WTC11 (cell line): ENCODE data around the gene SRGAP2B.
"Not testable (repeated sequence)": the region's sequence is repeated elsewhere in the genome, so short reads cannot be mapped to it uniquely, and the experiment has no call there.

Experiments used
- NFYB ChIP-seq: sonication (generic); formaldehyde crosslinking; conservative IDR thresholded peaks from 2 replicates; pipeline ENCODE4 v1.8.0; 2022; ENCODE audit warnings: low read depth, missing genetic modification reagents
- SP1 ChIP-seq: sonication (generic); formaldehyde crosslinking; conservative IDR thresholded peaks from 2 replicates; pipeline ENCODE4 v1.8.1; 2022; ENCODE audit warnings: missing genetic modification reagents

DNA sequence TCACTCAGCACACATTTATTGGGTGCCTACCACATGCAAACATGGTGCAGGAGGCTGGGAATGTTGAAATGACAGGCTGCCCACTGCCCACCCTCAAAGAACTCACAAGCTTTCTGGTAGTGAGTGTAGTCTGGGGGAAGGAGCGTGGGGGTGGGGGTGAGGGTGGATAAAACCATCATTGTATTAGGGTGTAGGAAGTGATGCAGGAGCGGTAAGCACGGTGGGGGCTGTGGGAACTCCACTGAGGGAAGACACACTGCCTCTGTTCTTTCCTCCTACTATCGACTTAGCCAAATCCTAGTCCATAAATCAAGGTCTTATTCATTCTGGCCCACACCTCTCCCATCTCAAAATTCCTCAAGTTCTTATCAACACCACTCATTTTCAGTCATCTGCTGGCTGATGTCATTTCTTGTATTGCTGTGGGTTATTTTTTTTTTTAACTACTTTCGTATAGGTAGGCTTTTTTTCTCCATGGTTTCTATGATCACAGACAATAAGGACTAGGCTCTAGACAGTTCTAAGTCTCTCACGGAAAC, 21.0 kb downstream of the SRGAP2B start:
- not testable (repeated sequence) for TF ChIP-seq NFYB, SP1 (CRISPR knock-in tag)
